NCI-H146 treated with DMSO at 0.1 percent for 48 hours (cell line): ENCODE data around the gene CCT6A.
"Not testable (repeated sequence)": the region's sequence is repeated elsewhere in the genome, so short reads cannot be mapped to it uniquely, and the experiment has no call there.

Experiments used
- DNase-seq: peaks from one replicate; lab custom pipeline; 2025; ENCODE audit not compliant: unreplicated experiment; lab: John Stamatoyannopoulos, UW

Gene CCT6A, protein sequence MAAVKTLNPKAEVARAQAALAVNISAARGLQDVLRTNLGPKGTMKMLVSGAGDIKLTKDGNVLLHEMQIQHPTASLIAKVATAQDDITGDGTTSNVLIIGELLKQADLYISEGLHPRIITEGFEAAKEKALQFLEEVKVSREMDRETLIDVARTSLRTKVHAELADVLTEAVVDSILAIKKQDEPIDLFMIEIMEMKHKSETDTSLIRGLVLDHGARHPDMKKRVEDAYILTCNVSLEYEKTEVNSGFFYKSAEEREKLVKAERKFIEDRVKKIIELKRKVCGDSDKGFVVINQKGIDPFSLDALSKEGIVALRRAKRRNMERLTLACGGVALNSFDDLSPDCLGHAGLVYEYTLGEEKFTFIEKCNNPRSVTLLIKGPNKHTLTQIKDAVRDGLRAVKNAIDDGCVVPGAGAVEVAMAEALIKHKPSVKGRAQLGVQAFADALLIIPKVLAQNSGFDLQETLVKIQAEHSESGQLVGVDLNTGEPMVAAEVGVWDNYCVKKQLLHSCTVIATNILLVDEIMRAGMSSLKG

DNA sequence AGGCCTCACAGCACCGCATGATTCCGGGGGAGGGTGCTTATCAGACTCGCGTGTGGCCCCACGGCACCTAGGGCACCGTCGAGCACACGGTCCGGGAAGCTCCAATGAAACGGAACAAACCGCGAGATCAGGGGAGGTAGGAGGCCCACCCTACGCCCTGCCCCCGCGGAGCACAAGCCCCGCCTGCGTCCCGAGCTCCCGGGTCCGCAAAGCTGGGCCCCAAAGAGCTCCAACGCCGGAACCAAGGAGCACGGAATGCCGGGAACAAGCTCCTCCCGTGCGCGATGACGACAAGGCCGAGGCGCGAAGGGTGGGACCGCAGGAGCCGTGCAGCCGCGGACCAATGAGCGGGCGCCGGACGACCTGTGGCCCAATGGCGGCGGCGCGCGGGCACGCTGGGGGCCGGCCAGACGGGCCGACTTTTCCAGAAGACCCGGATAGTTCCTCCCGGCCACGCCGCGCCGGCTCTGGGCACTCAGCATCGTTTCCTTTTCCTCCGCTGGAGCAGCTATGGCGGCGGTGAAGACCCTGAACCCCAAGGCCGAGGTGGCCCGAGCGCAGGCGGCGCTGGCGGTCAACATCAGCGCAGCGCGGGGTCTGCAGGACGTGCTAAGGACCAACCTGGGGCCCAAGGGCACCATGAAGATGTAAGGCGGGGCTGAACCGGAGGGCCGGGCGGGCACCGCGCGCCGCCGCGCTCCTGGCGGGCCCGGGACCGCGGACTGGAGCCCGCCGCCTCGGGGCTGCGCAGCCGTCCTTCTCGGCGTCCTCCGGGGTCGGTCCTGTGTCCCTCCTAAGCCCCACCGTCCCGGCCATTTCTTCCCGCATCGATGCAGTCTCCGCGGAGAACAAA is at the start of gene CCT6A, which contains the start of gene PSPH:
Gene CCT6A (plus strand): TSS at position 427 of the 853 bp plus-strand sequence. CDS start 84 bp downstream, at position 511.
Gene PSPH (minus strand): TSS at position 106 of the 853 bp plus-strand sequence. CDS start 30,232 bp downstream, outside the sequence.
- peak; percentile 93 for DNase-seq

DNA sequence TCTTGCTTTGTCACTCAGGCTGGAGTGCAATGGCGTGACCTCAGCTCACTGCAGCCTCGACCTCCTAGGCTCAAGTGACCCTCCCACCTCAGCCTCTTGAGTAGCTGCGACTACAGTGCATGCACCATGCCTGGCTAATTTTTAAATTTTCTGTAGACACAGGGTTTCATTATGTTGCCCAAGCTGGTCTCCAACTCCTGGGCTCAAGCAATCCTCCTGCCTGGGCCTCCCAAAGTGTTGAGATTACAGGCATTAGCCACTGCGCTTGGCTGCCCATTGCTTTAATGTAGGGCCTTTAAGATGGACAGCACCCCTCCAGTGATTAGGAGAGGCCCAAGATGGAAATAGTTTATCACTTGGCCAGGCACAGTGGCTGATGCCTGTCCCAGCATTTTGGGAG is 47.8 kb upstream of the CCT6A start:
- no peak for DNase-seq

DNA sequence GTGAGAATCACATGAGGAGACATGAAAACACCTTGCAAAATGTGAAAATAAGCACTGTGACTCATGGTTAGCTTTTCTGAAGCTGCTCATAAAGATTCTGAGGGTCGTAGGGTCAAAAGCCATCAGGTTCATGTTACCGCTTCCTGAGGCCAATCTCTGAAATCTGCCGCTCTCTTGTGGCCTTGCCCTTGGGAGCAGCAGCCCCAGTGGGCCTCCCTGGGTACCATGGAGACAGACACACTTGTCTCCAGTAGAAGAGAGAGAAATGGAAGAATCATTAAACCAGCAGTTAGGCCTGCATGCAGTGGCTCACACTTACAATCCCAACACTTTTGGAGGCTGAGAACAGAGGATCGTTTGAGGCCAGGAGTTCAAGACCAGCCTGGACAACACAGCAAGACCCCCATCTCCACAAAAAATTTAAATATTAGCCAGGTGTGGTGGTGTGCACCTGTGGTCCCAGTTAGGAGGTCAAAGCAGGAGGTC is 44.4 kb upstream of the CCT6A start:
- no peak for DNase-seq

DNA sequence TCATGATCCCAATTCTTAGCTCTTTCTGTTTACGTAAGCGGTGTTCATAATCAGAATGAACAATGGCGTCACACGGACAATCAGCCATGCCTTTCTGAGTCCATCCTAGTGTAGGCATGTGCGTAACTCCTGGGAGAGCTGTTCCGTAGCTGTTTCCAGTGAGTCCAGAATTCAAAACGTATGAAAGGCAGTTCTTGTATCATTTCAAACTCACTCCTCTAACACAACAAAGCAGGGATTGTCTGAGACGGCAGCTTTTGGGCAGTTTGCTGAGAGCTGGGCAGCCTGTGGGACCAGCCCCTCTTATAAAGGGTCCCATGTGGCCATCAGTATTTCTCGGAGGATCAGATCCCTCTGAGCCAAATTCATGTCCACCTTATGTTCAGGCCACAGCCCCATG is 43.7 kb upstream of the CCT6A start:
- DNase-seq: no peak

DNA sequence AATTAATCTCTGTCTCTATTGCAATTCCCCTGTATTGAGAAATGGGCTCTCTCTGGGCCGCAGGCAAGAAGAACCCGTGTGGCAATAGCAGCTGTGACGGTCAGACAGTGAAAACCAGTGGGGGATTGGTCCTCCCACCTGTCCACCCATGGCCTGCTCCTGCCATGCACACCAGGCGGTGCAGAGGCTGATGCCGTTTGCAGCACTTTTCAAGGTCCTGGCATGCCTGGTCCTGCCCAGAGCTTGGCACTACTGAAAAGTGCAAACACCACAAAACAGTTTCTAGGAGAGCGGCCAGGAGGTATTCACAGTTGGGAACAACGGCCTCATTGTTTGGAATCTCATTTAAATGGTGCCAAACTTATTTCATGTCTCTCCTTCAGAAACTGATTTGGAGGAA is 41.9 kb upstream of the CCT6A start:
- DNase-seq: peak; percentile 90

DNA sequence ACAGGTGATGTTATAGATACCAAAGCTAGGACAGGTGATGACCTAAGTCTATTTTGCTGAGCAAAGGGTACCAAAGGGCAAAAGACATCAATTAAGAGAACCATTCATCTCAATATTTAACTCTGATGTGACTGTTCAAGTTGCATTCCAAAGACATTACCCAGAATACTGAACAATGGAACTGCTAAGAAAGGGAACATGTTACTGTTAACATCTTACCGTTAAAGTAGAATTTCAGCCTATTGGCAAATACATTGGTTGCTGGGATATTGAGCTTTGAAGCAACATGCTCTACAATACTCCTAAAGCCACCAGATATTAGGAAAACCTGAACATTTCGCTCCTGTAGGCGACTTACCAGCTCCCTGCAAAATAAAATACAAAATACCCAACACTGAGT is 34.5 kb upstream of the CCT6A start:
- DNase-seq: not testable (repeated sequence)

DNA sequence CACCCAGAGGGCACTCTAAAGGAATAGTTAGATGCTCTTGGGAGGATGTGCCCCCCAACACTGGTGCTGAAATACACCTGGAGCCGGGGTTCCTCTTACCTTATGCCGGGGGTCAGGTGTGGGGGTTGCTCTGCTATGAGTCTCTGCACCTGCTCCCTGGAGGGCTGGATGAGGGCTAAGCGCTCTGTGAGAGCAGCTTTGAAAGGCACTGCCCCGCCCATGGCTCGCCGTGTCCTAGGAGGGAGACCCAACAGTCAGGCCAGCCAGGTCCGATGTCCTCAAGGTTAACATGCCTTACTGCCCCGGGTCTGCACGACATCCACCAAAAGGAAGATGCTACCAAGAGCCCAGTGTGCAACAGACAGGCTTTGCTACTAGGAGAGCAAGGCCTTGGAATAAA is 32.1 kb upstream of the CCT6A start:
- no peak for DNase-seq

DNA sequence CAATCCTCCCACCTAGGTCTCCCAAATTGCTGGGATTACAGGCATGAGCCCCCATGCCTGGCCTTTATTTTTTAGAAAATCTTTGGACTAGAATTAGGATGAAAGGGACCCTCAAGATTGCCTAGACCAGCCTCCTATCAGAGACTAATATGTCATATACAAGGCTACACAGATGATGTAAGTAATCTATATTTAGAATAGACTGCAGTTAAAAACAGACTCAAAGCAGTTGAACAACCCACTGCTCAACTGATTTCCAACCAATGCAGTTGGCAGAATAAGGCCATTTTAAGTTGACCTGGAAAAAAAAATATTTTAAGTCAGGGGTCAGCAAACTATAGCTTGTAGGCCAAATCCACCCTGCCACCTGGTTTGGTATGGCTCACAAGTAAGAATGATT is 28.1 kb upstream of the CCT6A start:
- no peak for DNase-seq

DNA sequence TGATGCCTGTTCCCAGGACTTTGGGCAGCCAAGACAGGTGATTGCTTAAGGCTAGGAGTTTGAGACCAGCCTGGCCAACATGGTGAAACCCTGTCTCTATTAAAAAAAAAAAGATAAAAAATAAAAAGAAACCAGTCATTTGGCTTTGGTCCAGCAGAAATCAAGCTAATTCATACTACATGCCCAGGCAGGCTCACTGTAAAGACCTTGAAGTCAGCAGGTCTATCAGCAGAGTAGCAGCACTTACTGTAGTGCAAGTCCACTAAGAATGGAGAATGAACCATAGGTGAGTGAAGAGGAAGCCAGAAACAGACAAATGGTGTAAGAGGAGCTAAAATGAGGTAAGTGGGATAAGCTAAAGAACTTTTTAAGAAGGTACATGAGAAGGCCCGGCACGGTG is 25.0 kb upstream of the CCT6A start:
- no peak for DNase-seq

DNA sequence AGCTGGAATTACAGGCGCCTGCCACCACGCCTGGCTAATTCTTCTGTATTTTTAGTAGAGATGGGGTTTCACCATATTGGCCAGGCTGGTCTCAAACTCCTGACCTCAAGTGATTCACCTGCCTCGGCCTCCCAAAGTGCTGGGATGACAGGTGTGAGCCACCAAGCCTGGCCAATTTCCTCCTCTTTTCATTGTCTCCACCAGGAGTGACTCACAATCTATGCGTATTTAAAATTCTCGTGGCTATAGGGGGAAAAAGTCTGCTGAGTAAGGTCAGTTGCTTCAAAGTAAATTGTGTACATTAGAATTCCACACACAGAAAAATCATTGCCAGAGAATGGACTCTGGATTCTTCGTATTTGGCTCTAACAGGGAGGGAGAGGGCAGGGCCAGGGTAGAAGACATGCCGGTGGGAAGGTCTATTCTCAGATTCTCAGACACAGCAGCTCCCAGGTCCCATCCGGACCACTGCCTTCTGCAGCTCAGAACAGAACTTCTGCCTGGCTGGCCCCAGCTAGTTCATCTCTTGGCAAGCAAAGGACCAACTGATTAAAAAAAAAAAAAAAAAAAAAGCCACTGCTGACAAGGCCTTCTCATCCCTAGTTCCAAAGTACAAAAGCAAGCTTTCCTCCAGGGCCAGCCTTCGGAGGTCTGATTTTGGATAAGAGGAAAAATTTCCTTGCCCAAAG is 22.5 kb upstream of the CCT6A start:
- DNase-seq: no peak

DNA sequence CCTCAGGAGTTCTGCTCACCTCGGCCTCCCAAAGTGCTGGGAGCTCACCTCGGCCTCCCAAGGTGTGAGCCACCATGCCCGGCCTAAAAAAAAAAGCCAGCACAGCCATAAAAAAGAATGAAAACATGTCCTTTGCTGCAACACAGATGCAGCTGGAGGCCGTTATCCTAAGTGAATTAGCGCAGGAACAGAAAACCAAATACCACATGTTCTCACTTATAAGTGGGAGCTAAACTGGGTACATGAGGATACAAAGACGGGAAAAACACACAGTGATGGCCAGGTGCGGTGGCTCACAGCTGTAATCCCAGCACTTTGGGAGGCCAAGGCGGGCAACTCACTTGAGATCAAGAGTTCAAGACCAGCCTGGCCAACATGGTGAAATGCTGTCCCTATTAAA is 21.2 kb upstream of the CCT6A start:
- DNase-seq: no peak

DNA sequence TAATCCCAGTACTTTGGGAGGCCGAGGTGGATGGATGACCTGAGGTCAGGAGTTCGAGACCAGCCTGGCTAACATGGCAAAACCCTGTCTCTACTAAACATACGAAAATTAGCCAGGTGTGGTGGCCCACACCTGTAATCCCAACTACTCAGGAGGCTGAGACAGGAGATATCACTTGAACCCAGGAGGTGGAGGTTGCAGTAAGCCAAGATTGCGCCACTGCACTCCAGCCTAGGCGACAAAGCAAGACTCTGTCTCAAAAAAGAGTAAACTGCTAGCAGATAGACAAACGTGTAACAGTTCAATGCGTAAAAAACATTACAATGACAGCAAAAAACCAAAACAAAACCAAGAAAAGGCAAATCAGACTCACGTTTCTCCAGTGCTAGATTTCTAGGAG is 20.0 kb upstream of the CCT6A start:
- DNase-seq: not testable (repeated sequence)

DNA sequence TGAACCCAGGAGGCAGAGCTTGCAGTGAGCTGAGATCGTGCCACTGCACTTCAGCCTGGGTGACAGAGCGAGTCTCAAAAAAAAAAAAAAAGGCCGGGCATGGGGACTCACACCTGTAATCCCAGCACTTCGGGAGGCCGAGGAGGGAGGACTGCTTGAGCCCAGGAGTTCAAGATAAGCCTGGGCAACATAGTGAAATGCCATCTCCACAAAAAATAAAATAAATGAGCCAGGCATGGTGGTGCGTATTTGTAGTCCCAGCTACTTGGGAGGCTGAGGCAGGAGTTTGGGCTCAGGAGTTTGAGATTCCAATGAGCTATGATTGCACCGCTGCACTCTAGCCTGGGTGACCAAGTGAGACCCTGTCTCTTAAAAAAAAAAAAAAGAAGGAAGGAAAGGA is 19.0 kb upstream of the CCT6A start:
- DNase-seq: not testable (repeated sequence)

DNA sequence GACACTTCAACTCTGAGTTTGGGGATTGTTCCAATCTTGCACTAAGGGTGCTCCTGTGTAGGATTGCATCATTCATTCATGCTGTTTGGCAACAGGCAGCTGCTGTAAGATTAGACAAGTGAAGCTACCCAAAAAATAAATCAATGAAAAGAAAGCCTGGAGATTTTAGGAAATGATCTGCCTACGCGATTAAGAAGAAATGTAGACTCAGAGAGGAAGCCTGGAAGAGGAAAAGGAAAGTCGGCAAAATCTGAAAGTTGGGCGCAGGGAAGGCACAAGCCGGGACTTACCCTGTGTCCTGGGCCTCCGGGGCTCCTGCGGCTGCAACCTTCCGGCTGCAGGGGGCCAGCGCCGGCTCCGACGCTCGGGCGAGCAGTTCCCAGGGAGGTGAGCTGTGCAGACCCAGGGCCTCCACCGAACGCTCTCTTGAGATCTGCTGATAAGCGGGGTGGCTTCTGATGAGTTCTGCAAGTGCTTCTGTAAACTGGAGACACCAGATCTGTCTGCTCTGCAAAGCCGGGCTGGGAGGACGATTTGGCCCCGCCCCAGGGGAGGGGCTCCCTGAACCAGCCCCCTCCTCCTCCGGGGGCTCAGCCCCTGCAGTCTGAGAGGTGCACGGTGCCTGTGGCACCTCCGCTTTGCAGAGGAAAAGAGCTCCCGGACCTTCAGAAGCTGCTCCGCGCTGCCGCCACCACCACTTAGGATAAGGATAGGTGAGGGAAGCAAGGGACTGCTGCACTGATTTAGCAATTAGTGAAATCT is 17.7 kb upstream of the CCT6A start:
- DNase-seq: peak; percentile 87

DNA sequence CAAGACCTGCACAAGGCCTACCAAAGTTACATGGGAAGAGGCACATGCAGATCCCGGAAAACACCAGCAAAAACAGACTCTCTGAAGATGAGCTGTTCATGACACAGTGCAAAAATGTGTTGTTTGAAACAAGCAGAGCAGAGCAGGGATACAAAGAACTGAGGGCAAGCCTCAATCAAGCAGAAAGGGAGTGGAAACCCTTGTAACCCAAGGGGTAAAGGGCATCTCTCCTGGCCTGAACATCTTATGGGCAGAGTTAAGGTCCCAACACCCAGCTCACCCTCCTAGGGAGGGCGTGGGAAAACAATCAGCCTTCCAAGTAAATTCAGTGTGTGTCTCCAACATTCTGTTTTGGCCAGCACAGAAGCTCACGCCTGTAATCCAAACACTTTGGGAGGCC is 10.8 kb upstream of the CCT6A start:
- no peak for DNase-seq

DNA sequence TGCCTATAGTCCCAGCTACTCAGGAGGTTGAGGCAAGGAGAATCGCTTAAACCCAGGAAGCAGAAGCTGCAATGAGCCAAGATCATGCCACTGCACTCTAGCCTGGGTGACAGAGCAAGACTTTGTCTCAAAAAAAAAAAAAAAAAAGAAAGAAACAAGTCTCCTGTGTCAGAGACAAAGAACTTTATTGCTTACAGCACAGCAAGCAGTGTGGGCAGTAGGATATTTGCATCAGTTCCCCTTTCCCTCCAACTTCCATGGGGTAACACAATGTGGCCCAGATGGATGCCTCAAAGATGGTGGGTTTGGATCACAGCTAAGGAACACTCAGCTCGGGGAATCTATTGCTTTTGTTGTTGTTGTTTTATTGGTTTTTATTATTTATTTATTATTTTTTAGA is 5.8 kb upstream of the CCT6A start:
- not testable (repeated sequence) for DNase-seq

DNA sequence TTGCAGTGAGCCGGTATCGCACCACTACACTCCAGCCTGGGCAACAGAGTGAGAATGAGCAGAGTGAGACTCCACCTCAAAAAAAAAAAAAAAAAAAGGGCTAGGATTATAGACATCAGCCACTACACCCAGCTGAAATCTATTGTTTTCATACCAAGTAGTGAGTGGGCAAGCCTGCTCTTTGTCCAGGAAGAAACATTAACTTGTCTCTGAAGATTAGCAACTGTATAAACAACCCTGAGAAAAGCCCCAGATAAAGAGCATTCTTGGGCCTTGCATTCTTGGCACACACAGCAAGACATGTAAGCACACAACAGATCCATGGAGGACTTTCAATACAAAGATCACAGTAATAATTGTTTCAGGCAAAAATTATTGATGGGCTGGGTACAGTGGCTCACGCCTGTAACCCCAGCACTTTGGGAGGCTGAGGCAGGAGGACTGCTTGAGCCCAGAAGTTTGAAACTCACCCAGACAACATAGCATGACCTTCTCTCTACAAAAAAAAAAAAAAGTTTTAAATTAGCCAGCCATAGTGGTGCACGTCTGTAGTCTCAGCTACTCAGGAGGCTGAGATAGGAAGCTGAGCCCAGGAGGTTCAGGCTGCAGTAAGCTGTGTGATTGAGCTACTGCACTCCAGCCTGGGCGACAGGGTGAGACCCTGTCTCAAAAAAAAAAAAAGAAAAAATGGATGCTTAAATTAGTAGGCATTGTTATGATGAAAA is 4.7 kb upstream of the CCT6A start:
- DNase-seq: no peak

DNA sequence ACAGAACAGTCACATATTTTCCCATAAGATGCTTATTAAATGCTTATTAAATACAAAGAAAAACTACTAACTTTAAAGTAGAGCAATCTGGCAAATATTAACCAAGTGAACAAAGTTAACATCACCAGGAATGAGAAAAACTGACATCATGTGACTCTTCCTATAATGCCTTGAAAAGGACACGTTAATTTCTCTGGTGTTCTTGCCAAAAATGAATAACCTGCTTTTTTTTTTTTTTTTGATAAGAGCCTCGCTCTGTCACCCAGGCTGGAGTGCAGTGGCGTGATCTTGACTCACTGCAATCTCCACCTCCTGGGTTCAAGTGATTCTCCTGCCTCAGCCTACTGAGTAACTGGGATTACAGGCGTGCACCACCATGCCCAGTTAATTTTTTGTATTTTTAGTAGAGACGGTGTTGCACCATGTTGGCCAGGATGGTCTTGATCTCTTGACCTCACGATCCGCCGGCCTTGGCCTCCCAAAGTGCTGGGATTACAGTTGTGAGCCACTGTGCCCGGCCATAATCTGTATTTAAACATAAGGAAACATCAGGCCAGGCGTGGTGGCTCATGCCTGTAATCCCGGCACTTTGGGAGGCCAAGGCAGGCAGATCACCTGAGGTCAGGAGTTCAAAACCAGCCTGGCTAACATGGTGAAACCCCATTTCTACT is 4.0 kb upstream of the CCT6A start:
- not testable (repeated sequence) for DNase-seq

DNA sequence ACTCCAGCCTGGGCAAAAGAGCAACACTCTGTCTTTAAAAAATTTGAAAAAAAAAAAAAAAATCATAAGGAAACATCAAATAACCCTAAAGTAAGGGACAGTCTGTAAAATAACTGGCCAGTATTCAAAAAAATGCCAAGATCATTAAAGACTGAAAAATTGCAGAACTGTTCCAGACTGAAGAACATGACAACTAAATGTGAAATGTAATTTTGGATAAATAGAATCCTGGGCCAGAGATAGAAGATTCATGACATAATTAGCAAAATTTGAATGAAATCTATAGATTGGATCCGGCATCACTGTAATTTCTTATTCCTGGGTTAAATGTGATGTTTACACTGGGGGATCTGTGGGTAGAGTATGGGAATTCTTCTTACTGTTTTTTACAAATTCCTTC is 3.3 kb upstream of the CCT6A start:
- DNase-seq: no peak
